HUDEP-2 (cell line): Measurements from ENCODE around the gene RPTOR.

Experiments used
- DNase-seq, 76 experiments: peaks; one replicate each; lab custom pipeline; 2025; ENCODE audit not compliant: unreplicated experiment in 76 of 76; lab: John Stamatoyannopoulos, UW

Gene RPTOR

DNA sequence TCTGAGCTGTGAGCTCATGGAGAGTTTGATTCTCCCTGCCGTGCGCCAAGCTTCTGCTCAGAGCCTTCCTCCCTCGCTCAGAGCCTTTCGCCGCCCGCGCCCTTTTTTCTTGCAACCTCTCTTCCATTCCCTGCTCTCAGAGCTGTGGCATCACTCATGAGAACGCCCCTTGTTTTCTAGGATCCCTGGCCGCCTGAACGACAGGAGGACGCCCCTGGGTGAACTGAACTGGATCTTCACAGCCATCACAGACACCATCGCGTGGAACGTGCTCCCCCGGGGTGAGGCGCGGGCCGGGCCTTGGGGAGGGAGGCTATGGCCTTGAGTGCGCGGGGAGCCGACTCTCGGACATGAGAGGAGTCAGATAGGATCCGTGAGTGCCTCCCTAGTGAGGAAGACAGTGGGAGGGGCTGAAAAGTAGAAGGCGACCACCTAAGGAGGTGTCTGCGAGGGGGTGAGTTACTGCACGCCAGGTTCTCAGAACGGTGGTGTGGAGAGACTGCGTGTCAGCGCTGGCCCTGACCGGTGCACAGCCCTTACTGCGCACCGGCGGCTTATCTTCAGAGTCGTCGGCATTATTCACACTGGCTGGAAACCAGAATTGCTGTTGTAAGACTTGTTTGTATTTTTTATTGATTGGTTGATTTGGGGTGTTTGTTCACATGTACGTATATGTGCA is 277.5 kb downstream of the RPTOR start:
- no peak for DNase-seq

DNA sequence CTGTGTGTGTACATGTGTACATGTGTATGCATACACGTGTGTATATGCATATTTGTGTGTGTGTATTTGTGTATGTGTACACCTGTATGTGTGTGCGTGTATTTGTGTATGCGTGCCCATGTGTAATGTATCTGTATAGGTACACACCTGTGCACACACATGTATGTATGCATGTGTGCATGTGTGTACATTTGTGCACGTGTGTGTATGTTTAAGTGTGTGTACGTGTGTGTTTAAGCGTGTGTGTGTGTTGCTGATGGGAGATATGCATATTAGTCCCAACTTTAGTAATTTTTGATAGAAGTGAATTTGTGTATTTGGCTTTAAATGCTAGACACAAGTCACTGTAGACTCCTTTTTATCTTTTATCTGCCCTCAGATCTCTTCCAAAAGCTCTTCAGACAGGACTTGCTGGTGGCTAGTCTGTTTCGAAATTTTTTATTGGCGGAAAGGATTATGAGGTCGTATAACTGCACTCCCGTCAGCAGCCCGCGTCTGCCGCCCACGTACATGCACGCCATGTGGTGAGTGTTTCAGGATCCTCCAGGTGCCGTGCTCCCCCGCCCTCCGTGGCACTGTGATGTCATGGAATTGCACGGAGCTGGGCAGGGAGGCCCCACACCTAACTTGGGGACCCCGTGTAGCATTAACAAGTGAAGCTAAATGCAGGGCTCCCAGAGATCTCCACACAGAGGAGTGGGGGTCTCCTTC is 278.2 kb downstream of the RPTOR start:
- no peak for DNase-seq

DNA sequence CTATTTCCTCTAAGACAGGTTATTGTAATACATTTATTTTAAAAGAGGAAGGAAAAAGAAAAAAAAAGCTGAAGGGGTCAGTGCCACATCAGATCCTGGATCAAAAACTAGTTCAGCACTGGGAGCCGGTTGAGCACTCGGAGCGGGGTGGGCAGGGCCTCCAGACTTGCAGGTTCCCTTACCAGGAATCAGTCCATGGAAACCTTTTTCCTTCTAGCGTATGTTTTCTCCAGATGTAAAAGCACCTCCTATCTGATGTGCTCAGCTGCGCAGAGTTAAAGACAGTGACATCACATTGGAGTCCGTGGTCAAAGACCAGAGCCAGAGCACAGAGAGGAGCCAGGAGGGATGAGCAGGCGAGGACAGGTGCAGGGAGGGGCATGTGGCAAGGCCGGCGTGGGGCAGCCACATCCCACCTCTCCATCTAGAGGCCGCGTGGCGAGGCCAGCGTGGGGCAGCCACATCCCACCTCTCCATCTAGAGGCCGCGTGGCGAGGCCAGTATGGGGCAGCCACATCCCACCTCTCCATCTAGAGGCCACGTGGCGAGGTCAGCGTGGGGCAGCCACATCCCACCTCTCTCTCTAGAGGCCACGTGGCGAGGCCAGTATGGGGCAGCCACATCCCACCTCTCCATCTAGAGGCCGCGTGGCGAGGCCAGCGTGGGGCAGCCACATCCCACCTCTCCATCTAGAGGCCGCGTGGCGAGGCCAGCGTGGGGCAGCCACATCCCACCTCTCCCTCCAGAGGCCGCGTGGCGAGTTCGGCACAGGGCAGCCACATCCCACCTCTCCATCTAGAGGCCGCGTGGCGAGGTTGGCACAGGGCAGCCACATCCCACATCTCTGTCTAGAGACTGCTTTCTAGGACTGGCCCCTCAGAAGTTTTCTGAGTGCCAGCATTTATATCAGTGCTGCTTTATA is 280.2 kb downstream of the RPTOR start:
- DNase-seq = no peak

DNA sequence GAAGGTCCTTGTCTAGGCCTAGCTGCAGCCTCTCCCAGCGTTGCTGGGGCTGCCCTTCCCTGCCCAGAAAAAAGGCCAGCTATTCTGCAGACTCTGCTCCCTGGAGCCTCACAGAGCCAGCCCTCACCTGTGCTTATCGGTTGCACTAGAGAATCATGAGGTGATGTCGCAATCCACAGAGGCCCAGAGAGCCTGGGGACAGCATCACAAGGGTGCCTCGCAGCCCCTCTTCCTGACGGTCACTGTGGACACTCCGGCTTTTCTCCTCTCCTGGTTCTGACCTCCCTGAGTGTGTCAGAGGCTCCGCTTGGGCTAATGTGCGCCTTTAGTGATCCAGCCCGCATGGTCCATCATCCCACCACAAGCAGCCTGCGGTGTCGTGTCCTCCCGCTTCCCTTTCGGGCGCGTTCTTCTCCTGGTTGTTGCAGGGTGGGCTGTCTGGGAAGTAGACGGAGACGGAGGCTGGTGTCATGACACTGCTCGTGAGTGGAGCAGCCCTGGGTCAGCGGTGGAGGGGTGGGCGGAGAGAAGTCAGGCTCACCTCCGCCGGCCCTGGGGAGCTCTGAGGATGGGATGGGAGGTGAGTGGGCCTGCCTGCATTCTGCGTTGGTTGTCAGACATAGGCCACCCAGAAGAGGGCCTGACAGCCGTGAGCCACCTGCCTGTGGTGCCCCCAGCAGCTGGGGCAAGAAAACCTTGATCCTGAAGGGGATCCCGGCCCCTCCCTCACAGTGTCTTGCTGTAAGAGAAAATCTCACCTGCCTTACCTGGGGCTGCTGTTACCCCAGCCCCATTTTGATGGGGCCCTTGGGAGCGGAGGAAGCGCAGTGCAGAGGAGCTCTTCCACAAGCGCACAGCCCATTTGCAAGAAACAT is 281.1 kb downstream of the RPTOR start:
- DNase-seq = no peak

DNA sequence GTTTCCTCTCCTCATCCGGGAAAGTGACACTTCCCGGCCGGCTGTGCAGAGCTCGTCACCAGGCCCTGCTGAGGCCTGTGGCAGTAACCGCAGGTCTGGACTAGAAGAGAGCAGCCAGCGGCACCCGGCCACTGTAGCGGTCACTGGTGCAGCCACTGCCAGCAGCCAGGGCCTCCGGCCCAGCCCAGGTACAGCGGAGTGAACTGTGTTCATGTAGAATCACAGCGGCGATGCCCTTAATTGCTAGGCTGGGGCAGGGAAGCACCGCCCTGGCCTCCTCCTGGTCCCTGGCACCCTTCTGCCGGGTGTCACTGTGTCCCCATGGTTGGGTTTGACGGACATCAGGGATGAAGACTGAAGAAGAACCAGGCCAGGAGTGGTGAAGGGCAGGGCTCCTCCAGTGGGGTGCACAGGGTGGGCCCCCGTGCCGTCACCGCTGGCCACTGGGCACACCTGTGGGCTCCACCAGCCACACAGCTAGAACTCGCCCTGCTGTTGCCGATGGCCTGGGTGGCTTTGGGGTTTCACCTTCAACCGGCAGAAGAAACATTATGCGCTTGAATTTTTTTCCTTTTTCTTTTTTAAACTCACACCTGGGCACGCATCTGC is 281.8 kb downstream of the RPTOR start:
- DNase-seq = no peak

DNA sequence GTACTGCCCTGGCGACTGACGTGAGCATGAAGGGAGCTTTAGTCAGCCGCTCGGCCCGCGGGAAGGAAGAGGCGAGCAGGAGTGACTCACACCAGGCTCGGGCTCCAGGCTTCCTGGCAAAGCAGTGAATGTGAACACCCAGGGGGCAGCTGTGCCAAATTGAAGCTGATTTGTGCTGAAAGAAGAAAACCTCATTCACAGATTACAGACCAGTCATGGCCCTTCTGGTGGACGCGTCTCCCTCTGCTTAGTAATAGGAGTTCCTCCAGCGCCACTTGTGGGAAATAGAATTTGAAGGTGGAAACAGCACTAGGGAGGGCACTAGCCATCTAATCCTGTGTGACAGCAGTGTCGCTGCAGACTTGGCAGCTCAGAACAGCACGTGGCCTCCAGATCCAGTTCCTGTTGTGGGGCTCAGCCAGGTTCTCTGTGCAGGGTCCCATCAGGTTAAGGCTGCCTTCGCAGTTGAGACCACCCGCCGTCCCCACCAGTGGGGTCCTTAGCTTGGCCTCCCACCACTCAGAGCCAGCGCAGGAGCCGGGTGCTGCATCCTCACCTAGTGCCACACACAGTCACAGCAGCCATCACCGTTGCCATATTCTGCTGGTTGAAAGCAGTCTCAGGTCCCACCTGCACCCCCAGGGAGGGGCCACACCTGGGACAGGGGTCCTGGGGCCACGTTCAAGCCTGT is 282.5 kb downstream of the RPTOR start:
- no peak for DNase-seq

DNA sequence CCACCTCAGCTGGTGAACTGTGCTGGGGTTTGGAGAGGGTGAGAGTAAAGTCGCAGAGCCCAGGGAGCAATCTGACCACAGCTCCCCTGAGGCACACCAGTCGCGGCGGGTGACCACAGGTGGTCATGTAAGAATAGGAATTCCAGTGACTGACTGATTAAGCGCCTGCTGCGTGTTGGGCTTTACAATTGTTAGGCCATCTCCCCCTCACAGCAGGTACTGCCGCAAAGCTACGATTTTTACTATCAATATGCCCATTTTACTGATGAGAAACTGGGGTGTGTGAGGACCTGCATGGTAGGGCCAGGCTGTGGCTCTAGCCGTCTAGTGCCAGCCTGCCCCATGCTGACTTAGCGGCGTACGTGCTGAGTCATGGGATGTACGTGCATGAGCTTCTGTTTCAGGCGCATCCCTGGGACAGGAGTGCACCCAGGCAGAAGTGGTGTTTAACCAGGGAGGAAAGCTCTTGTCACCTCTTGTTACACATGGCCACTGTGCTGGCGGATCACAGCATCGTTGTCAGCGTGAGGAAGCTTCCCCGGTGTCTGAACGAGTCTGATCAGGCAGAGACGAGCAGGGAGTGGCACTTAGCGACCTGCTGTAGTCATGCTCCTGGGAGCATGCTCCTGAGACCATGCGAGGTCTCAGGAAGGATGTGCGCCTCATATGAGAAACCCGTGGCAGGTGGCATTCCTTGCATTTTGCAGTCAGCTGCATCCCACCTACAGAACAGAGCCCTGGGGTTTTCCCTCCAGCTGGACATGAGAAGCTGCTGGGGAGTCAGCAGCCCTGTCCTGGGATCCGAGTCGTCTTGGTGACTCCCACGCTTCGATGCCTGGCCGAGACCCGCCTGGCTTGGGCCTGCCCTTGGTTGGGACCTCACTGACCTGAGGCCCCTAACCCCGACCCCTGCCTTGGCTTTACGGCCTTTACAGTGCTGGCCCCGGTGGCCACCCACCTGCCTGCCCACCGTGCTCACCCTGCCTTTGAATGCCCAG is 283.3 kb downstream of the RPTOR start:
- DNase-seq = no peak

DNA sequence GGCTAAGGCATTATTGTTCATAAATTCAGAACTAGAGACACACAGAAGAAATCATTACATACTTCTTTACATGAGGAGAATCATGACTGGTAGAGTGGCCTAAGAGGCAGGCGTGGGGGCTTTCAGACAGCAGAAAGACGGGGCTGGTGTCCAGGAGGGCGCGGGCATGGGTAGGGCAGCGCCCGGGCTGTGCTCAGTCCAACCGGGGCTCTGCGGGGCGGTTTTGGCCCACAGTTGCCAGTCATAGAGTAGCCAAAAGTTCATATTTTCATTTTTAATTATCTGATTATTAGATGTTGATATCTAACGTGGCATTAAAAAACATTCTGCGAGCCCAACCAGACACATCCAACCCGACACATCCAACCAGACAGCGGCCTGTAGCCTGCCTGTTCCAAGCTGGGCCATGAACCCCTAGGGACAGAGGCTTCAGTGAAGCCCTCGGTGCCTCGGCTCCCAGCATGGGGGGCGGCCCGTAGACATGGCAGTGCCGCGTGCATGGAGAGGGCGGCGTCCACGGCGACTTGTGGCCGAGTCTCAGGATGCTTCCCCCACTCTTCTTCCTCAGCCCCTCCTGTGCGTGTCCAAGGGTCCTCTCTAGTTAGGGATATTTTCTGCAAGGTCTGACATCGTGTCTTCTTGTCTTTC is 284.7 kb downstream of the RPTOR start:
- no peak for DNase-seq

DNA sequence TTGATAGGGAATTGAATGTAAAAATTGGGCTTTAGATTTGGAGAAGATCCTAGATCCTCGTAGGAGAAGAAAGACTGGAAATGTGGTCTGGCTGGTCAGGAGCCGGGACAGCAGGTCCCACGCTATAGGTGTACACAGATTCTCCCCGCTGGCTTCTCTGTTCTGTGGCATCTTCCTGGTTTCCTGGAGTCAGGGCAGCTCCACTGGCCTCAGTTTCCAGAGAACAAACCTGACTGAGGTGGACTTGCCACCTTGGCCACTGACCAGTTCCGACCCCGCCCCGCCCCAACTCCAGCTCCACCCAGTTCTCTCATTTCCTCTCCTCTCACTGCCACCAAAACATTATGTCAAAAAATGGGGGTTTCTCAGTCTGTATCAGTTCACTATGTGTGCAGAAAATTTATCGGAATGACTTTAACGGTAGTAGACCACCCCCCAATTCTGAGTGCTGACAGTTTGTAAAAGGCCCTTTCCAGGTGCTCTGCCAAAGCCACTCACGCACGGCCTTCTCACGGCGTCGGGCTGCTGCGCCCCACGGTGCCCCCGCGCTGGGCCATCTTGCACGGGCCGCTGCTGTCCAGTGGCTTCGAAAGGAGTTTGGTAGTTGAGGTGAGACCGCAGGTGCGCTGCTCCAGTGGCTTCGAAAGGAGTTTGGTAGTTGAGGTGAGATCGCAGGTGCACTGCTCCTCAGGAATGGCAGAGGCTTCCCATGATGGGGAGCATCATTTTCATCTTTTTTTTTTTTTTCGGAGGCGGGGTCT is 285.6 kb downstream of the RPTOR start:
- no peak for DNase-seq

DNA sequence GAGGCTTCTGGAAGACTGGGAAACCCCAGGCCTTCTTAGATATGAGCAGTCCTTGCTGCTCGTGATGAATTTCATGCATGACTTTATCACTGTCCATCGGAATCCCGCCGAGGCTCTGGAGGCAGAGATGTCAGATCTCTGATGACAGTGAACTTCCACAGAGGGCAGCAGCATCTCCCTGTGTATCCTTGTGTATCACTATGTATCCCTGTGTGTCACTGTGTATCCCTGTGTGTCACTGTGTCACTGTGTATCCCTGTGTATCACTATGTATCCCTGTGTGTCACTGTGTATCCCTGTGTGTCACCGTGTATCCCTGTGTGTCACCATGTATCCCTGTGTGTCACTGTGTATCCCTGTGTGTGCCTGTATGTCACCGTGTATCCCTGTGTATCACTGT is 286.9 kb downstream of the RPTOR start:
- no peak for DNase-seq

DNA sequence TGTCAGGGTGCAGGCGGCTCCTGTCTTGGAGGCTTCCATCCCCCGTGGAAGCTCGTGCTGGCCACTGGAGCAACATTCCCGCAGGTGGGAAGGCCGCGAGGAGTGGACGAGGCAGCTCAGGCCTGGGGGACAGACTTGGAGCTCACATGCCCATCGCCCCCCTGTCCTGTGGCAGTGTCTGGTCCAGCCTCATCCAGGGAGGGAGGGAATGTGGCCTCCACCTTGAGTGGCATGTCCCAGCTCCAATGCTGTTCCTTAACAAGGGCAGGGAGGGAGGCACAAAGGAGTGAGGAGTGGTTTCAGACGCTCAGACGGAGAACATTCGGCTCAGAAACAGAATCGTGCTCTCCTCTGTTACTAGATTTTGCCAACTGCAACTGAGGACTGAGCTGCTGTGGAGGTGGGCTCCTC is 287.6 kb downstream of the RPTOR start:
- DNase-seq = no peak

DNA sequence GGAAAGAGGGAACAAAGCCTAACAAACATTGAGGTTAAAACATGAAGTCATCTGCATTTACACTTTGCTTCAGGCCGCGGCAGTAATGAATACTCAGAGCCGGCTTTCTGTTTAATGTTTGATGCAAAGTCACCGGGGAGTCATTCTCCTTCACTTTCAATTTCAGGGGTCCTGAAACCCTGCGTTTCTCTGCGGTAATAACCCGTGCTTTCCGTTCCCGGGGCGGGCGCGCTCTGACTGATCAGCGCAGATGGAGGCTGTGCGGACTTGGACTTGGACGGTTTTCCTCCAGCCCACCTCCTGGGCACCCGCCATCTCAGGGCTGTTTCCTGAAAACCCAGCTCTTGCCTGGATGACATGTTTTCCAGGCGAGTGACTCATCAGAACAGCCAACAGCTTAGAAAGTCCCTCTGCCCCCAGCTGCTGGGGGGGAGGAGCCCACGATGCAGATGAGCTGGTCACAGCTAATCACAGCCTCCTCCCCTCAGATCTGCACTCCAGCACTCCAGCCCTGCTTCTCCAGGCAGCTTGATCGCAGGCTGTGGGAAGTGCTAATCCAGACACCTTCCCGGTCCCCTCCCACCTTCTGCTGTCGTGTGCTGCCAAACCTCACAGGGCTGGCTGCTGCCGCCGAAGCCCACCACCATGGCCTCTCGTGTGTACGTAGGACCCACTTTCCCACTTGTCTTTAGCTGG is 288.4 kb downstream of the RPTOR start:
- DNase-seq = peak in 5 of 76 experiments; percentile 4 to 30 (median 12)

DNA sequence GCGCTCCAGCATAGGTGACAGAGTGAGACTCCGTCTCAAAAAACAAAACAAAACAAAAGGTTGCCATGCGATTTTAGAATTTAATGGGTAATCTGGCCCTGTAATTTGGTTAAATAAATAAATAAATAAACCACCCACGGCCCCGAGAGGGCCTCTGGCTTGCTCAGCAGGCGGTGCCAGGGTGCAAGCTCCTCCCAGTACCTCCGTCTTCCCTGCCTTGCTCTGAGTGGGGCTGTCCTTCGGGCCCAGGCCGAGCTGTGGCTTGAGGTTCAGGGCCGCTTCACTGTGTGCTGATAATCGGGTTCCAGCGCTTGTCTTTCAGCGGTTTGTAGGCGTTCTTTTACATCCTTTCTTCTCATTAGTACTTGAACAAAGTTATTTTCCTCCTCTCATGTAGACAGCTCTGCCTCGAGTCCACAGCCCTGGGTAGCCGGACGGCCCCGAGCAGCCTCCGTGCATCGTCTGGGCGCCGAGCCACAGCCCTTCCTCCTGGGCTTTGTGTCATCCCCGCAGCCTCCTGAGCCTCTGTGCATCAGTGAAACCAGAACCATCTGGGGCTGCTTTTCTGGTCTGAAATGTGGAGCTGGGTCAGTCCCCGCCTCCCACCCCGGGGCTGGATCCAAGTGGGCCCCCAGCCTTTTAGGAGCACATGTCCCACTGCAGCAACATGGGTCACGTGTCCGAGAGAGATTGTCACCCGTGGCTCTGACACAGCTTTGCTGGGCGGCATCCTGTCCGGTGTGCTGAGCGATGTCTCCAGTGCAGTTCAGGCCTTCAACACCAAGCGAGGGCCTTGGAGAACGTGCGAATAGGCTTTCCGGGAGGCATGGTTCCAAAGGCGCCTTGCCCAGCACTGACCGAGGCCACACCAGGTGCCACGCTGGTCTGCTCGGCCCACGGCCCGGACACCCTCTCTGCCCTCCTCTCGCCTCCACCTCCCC is 289.6 kb downstream of the RPTOR start:
- DNase-seq = no peak

DNA sequence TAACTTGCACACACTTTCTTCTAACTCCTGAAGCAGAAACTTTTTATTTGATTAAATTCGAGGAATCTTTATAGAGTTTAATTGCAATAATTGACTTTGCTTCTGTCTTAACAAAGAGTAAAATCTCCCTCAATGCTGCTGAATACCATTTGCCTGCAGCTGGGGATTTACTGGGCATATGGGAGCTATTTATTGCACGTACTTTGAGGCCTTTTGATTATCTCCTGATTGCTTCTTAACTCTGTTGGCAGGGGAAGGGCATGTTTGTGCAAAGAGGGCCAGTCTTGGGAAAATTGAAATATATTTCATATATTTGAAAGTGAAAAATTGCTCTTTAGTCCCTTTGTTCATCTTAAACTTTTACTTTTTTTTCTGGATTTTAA is 290.2 kb downstream of the RPTOR start:
- DNase-seq = no peak
